PC-3 (cell line): ENCODE measurements around the gene RUVBL2. TPM values are rescaled to one million over a fixed set of nuclear protein-coding genes. Genes with fewer than 3 reads are reported as not detected.

Source experiments
- ATAC-seq: fragments of 200-7000 bp; cut with Tn5 transposase; 2 replicates; pipeline ENCODE4 v1.9.1; 2020; ENCODE audit warnings: mild to moderate bottlenecking, moderate library complexity
- BruUV-seq: library from RNA; stranded (reverse); fragments of 400-500 nt; replicated peaks from 2 replicates; lab custom pipeline; 2021; lab: Mats Ljungman, UMichigan
- CTCF ChIA-PET: fragments of 300-600 bp; sonication (Branson Sonifier 250); formaldehyde crosslinking; loops from one replicate; lab custom pipeline; 2022; ENCODE audit warnings: antibody characterized with exemption; lab: Charles Lee
- POLR2A ChIA-PET: fragments of 300-600 bp; sonication (Branson Sonifier 250); formaldehyde crosslinking; loops from one replicate; lab custom pipeline; 2022; ENCODE audit warnings: antibody characterized with exemption; ENCODE audit not compliant: unreplicated experiment; lab: Charles Lee
- DNase-seq: peaks from one replicate; pipeline ENCODE4 v3.0.0-alpha.2; 2015
- H2AFZ ChIP-seq: fragments of 300-600 bp; sonication (generic); 2 replicates; pipeline ENCODE4 v1.6.0; 2016; ENCODE audit warnings: antibody characterized with exemption, low read length
- H3F3A ChIP-seq: fragments of 300-600 bp; sonication (generic); one replicate; pipeline ENCODE4 v1.6.0; 2017; ENCODE audit warnings: antibody characterized with exemption, low read length, control low read depth, mild to moderate bottlenecking; ENCODE audit not compliant: unreplicated experiment
- H3K27ac ChIP-seq: fragments of 300-600 bp; sonication (generic); 2 replicates; pipeline ENCODE4 v1.5.1; 2016; ENCODE audit warnings: mild to moderate bottlenecking, low read length
- H3K27me3 ChIP-seq: fragments of 300-600 bp; sonication (generic); 2 replicates; pipeline ENCODE4 v1.6.1; 2016; ENCODE audit warnings: low read length, mixed read lengths
- H3K36me3 ChIP-seq: fragments of 300-600 bp; sonication (generic); 2 replicates; pipeline ENCODE4 v1.6.1; 2016; ENCODE audit warnings: low read depth, mixed run types, low read length, mixed read lengths
- H3K4me1 ChIP-seq: fragments of 300-600 bp; sonication (generic); 2 replicates; pipeline ENCODE4 v1.5.1; 2016; ENCODE audit warnings: low read length; ENCODE audit not compliant: insufficient read depth
- H3K4me2 ChIP-seq: fragments of 300-600 bp; sonication (generic); 2 replicates; pipeline ENCODE4 v1.6.0; 2016; ENCODE audit warnings: low read length
- H3K4me3 ChIP-seq: fragments of 300-600 bp; sonication (generic); 2 replicates; pipeline ENCODE4 v1.5.1; 2016; ENCODE audit warnings: mild to moderate bottlenecking, low read length, mixed read lengths
- H3K79me2 ChIP-seq: fragments of 300-600 bp; sonication (generic); 2 replicates; pipeline ENCODE4 v1.6.1; 2017; ENCODE audit warnings: low read length, mixed read lengths
- H3K9ac ChIP-seq: fragments of 300-600 bp; sonication (generic); 2 replicates; pipeline ENCODE4 v1.6.0; 2016; ENCODE audit warnings: mild to moderate bottlenecking, low read length
- H3K9me2 ChIP-seq: fragments of 300-600 bp; sonication (generic); replicated peaks from 2 replicates; pipeline ENCODE4 v1.6.1; 2016; ENCODE audit warnings: mixed run types, low read length, mixed read lengths
- H3K9me3 ChIP-seq: fragments of 300-600 bp; sonication (generic); 2 replicates; pipeline ENCODE4 v1.6.1; 2016; ENCODE audit warnings: low read length, mixed read lengths
- H4K20me1 ChIP-seq: fragments of 300-600 bp; sonication (generic); 2 replicates; pipeline ENCODE4 v1.6.1; 2016; ENCODE audit warnings: low read length, mixed read lengths
- EZH2 ChIP-seq: fragments of 300-600 bp; sonication (generic); IDR thresholded peaks from one replicate; pipeline ENCODE4 v1.6.1; 2017; ENCODE audit warnings: antibody characterized with exemption, mild to moderate bottlenecking, low read length; ENCODE audit not compliant: unreplicated experiment
- EZH2phosphoT487 ChIP-seq: fragments of 300-600 bp; sonication (generic); IDR thresholded peaks from 2 replicates; pipeline ENCODE4 v1.6.1; 2018; ENCODE audit warnings: mild to moderate bottlenecking, antibody characterized with exemption, low read length, borderline replicate concordance
- intact Hi-C: fragments of 100-400 bp; cut with micrococcal nuclease; formaldehyde crosslinking; loops from 2 replicates; pipeline ENCODE4 v1.9.0; 2023
- total RNA-seq: library from RNA; depleted of rRNA; stranded (reverse); fragments of >200 nt; gene quantifications from 2 replicates; pipeline ENCODE4 v1.2.3, GENCODE V29; 2014
- TF ChIP-seq, protein P1 (sequence below): fragments of 300-600 bp; sonication (generic); conservative IDR thresholded peaks from 2 replicates; pipeline ENCODE4 v1.5.1; 2017; ENCODE audit warnings: antibody characterized with exemption, low read depth, mild to moderate bottlenecking, low read length

The RUVBL2 gene
- total RNA-seq, 1 experiment from 2014 or later, result 291 TPM

GRCh38 chr19:48950159-48950558, 43.5 kb upstream of the RUVBL2 start:
- no peak for DNase-seq
- Histone ChIP-seq H3K9ac (no peak overlapping the region), H3K9me2 (no peaks in the 10 kb centered on the region), H3K36me3 (no peaks in the 10 kb centered on the region), H3K4me3 (no peak overlapping the region), H2AFZ (no peak overlapping the region), H4K20me1 (no peaks in the 10 kb centered on the region), H3K9me3 (no peaks in the 10 kb centered on the region), H3K27me3 (no peaks in the 10 kb centered on the region), H3K27ac (no peak overlapping the region), H3K4me1 (no peaks in the 10 kb centered on the region), H3F3A (no peaks in the 10 kb centered on the region), H3K4me2 (no peak overlapping the region), H3K79me2 (peaks cover 4% of the 10 kb centered on the region)
- TF ChIP-seq EZH2phosphoT487 (no peak), EZH2 (no peak)
- TF ChIP-seq, protein P1, sequence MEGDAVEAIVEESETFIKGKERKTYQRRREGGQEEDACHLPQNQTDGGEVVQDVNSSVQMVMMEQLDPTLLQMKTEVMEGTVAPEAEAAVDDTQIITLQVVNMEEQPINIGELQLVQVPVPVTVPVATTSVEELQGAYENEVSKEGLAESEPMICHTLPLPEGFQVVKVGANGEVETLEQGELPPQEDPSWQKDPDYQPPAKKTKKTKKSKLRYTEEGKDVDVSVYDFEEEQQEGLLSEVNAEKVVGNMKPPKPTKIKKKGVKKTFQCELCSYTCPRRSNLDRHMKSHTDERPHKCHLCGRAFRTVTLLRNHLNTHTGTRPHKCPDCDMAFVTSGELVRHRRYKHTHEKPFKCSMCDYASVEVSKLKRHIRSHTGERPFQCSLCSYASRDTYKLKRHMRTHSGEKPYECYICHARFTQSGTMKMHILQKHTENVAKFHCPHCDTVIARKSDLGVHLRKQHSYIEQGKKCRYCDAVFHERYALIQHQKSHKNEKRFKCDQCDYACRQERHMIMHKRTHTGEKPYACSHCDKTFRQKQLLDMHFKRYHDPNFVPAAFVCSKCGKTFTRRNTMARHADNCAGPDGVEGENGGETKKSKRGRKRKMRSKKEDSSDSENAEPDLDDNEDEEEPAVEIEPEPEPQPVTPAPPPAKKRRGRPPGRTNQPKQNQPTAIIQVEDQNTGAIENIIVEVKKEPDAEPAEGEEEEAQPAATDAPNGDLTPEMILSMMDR, result no peak
- no peak for ATAC-seq
- CTCF ChIA-PET, result no interaction called here
- POLR2A ChIA-PET, result interaction anchor here (0.7 kb wide), 1 partner anchor 43 kb away, joined by 3 read pairs; the partner anchor contains the start of gene RUVBL2
- intact Hi-C loops, result no loop called here
- BruUV-seq, result no TSS peak

GRCh38 chr19:48950830-48951519, 42.7 kb upstream of the RUVBL2 start:
- ATAC-seq, result 0 out of 2 replicates have a peak, but pooled peaks have one; percentile 24
- no peak overlapping the region for H3K9ac ChIP-seq
- H3K4me1 ChIP-seq, result peaks cover 4% of the 10 kb centered on the region; the same call in 1 of the 2 replicates
- TF ChIP-seq, protein P1, result no peak
- TF ChIP-seq EZH2 (no peak), EZH2phosphoT487 (no peak)
- H3K27ac ChIP-seq, result no peak overlapping the region
- peak; percentile 14 for DNase-seq
- peaks cover 11% of the 10 kb centered on the region for H3K79me2 ChIP-seq
- POLR2A ChIA-PET, result interaction anchor here (0.7 kb wide), 1 partner anchor 42 kb away, joined by 3 read pairs; the partner anchor contains the start of gene RUVBL2
- no peak overlapping the region for H2AFZ ChIP-seq
- no peaks in the 10 kb centered on the region for H3K9me2 ChIP-seq
- no TSS peak for BruUV-seq
- no peaks in the 10 kb centered on the region for H3K36me3 ChIP-seq
- intact Hi-C loops, result no loop called here
- H3K9me3 ChIP-seq, result no peaks in the 10 kb centered on the region
- H3F3A ChIP-seq, result no peaks in the 10 kb centered on the region
- no peak overlapping the region for H3K4me2 ChIP-seq
- H3K27me3 ChIP-seq, result no peaks in the 10 kb centered on the region
- CTCF ChIA-PET, result no interaction called here
- no peaks in the 10 kb centered on the region for H4K20me1 ChIP-seq
- no peak overlapping the region for H3K4me3 ChIP-seq

GRCh38 chr19:48953141-48953540, 40.5 kb upstream of the RUVBL2 start:
- DNase-seq, result no peak
- Histone ChIP-seq H2AFZ (no peak overlapping the region), H3K9me3 (no peaks in the 10 kb centered on the region), H3K79me2 (peaks cover 15% of the 10 kb centered on the region), H3K36me3 (no peaks in the 10 kb centered on the region), H3K9me2 (no peaks in the 10 kb centered on the region), H3K9ac (no peak overlapping the region), H4K20me1 (no peaks in the 10 kb centered on the region), H3F3A (no peaks in the 10 kb centered on the region), H3K4me3 (no peak overlapping the region), H3K4me1 (peaks cover 4% of the 10 kb centered on the region; the same call in 1 of the 2 replicates), H3K27me3 (no peaks in the 10 kb centered on the region), H3K27ac (no peak overlapping the region), H3K4me2 (no peak overlapping the region)
- intact Hi-C loops, result no loop called here
- POLR2A ChIA-PET, result no interaction called here
- TF ChIP-seq EZH2 (no peak), EZH2phosphoT487 (no peak)
- TF ChIP-seq, protein P1, result no peak
- no TSS peak for BruUV-seq
- CTCF ChIA-PET, result no interaction called here
- ATAC-seq, result no peak
